Measurements from ENCODE around the gene PRR12. TPM values are rescaled to one million over a fixed set of nuclear protein-coding genes. Genes with fewer than 3 reads are reported as not detected.

PRR12 gene
- total and polyA plus RNA-seq, 2 donors from 2014 or later: 4.9 to 27.4 TPM

GRCh38 chr19:49555600-49556411 is 35.2 kb upstream of the PRR12 start:
- Histone ChIP-seq H3K4me3 (ENCODE audit: low read length in 3 of 3) (no peak overlapping the region), H3K4me1 (ENCODE audit: control insufficient read depth in 2 of 3, insufficient read depth in 2 of 3, low read depth in 1 of 3, low read length in 3 of 3) (peaks cover 0 to 2% (median 0%) of the 10 kb centered on the region in 3 donors)

DNA sequence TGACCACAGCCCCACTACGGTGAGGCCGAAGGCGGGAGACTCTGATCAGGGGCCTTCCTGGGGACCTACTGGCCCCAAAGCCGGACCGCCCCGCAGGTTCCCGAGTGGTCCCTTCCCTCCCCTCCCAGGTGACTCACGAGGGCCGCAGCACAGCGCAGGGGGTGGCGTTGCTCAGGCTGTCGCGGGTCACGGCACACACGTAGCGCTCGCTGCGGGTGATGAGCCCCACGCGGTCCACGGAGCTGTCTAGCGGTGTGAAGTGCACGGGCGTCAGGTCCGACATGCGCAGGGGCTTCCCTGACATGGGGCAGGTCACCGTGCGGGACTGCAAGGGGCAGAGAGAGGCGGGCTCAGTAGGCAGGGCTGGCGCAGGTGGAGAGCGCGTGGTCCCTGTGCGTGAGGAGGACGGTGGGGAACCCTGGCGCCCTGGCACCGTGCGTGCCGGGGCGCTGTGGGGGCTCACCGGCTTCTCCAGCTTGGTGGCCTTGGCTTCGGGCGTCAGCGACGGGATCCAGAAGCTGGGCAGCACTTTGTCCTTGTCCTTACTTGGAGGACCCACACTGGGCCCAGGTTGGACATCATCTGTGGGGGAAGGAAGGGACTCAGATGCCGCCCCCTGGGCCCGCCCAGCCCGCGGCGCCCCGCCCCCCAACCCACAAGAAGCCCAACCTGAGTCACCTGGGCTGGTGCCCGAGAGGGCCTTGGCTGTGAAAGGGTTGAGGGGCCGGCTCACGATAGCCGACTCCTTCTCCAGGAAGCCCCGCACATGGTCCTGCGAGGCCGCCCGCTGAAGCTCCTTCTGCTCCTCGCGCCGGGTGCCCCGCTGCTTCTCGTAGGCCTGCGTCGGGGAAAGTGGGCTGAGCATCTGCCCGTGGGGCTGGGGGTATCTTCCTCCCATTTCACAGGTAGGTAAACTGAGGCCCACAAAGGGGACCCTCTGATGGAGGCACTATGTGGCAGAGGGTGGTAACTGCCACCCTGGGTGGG is 34.3 kb upstream of the PRR12 start:
- H3K36me3 ChIP-seq (ENCODE audit: control insufficient read depth in 2 of 3, insufficient read depth in 3 of 3, low read length in 3 of 3): peaks cover 2 to 28% (median 15%) of the 10 kb centered on the region in 3 donors
- FAIRE-seq (no peak), DNase-seq (peak in 2 of 5 donors; percentile 58 to 79)
- no peak overlapping the region for H3K9ac ChIP-seq (ENCODE audit: low read length in 3 of 3)
- TF ChIP-seq, protein P1, sequence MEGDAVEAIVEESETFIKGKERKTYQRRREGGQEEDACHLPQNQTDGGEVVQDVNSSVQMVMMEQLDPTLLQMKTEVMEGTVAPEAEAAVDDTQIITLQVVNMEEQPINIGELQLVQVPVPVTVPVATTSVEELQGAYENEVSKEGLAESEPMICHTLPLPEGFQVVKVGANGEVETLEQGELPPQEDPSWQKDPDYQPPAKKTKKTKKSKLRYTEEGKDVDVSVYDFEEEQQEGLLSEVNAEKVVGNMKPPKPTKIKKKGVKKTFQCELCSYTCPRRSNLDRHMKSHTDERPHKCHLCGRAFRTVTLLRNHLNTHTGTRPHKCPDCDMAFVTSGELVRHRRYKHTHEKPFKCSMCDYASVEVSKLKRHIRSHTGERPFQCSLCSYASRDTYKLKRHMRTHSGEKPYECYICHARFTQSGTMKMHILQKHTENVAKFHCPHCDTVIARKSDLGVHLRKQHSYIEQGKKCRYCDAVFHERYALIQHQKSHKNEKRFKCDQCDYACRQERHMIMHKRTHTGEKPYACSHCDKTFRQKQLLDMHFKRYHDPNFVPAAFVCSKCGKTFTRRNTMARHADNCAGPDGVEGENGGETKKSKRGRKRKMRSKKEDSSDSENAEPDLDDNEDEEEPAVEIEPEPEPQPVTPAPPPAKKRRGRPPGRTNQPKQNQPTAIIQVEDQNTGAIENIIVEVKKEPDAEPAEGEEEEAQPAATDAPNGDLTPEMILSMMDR (IDR thresholded peaks at IDR 0.05; ENCODE audit: borderline replicate concordance, extremely low read depth, insufficient read depth): no peak
- intact Hi-C loops (cut with DNase I): no loop called here
- H3K27me3 ChIP-seq (ENCODE audit: control insufficient read depth, insufficient read depth, low read length): no peaks in the 10 kb centered on the region
- no peaks in the 10 kb centered on the region for H3K9me3 ChIP-seq (ENCODE audit: control insufficient read depth in 2 of 3, insufficient read depth in 1 of 3, low read length in 3 of 3)
- H3K27ac ChIP-seq (ENCODE audit: low read depth in 2 of 2, low read length in 2 of 2): no peak overlapping the region
- peaks cover 0 to 2% (median 0%) of the 10 kb centered on the region in 3 donors for H3K4me1 ChIP-seq (ENCODE audit: control insufficient read depth in 2 of 3, insufficient read depth in 2 of 3, low read depth in 1 of 3, low read length in 3 of 3)
- no peak overlapping the region for H3K4me3 ChIP-seq (ENCODE audit: low read length in 3 of 3)

More at GRCh38 chr19:49555600-49556411, 35.2 kb upstream of the PRR12 start:
- intact Hi-C loops (cut with DNase I): no loop called here
- TF ChIP-seq, protein P1 (IDR thresholded peaks at IDR 0.05; ENCODE audit: borderline replicate concordance, extremely low read depth, insufficient read depth): no peak
- peak; percentile 70 to 92 (median 82) for DNase-seq
- no peaks in the 10 kb centered on the region for H3K9me3 ChIP-seq (ENCODE audit: control insufficient read depth in 2 of 3, insufficient read depth in 1 of 3, low read length in 3 of 3)
- no peak for FAIRE-seq
- no peak overlapping the region for H3K9ac ChIP-seq (ENCODE audit: low read length in 3 of 3)
- H3K27ac ChIP-seq (ENCODE audit: low read depth in 2 of 2, low read length in 2 of 2): no peak overlapping the region
- H3K36me3 ChIP-seq (ENCODE audit: control insufficient read depth in 2 of 3, insufficient read depth in 3 of 3, low read length in 3 of 3): peaks cover 2 to 28% (median 15%) of the 10 kb centered on the region in 3 donors
- H3K27me3 ChIP-seq (ENCODE audit: control insufficient read depth, insufficient read depth, low read length): no peaks in the 10 kb centered on the region

DNA sequence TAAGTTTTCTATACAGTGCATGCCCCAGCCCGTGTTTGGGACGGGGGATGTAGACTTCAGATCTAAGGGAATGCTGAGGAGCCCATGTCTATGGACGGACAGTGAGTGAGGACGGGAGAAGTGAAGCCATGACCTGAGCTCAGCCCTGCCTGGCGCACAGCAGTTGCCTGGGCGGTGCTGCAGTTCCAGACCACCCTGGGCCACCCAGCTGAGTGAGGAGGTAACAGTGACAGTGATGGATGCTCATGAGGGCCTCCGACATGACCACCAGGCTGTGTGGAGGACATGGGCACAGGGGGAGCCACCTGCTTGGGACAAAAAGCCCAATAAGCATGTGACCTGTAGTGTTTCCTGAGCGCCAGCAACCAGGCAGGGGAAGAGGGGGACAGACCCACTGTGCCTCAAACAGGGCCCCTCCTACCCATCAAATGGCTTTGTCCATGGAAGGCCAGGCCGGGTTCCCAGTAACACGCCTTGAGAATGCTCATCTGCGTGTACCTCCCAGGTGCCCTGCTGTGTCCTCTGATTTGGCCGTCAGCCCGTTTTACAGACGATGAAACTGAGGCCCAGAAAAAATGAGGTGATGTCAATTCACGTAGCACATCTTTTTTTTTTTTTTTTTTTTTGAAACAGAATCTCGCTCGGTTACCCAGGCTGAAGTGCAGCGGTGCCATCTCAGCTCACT is 33.2 kb upstream of the PRR12 start:
- intact Hi-C loops (cut with DNase I): no loop called here
- Histone ChIP-seq H3K4me3 (ENCODE audit: low read length in 3 of 3) (no peak overlapping the region), H3K9me3 (ENCODE audit: control insufficient read depth in 2 of 3, insufficient read depth in 1 of 3, low read length in 3 of 3) (no peaks in the 10 kb centered on the region), H3K27me3 (ENCODE audit: control insufficient read depth, insufficient read depth, low read length) (no peaks in the 10 kb centered on the region), H3K27ac (ENCODE audit: low read depth in 2 of 2, low read length in 2 of 2) (no peak overlapping the region), H3K9ac (ENCODE audit: low read length in 3 of 3) (no peak overlapping the region), H3K4me1 (ENCODE audit: control insufficient read depth in 2 of 3, insufficient read depth in 2 of 3, low read depth in 1 of 3, low read length in 3 of 3) (peaks cover 0 to 2% (median 0%) of the 10 kb centered on the region in 3 donors), H3K36me3 (ENCODE audit: control insufficient read depth in 2 of 3, insufficient read depth in 3 of 3, low read length in 3 of 3) (peaks cover 2 to 28% (median 15%) of the 10 kb centered on the region in 3 donors)
- no peak for FAIRE-seq
- no peak for DNase-seq
- TF ChIP-seq, protein P1 (IDR thresholded peaks at IDR 0.05; ENCODE audit: borderline replicate concordance, extremely low read depth, insufficient read depth): no peak
